PC-9 (cell line): ENCODE data around the gene ING5.

ENCODE experiments used
- EZH2 ChIP-seq: fragments of 200-600 bp; sonication (generic); IDR thresholded peaks from 2 replicates; pipeline ENCODE4 v1.8.0; 2017; ENCODE audit warnings: antibody characterized with exemption, low read depth
- TF ChIP-seq, protein P1 (sequence below): fragments of 200-600 bp; sonication (generic); conservative IDR thresholded peaks from 2 replicates; pipeline ENCODE4 v1.6.1; 2017; ENCODE audit warnings: mixed run types, antibody characterized with exemption, mild to moderate bottlenecking, moderate library complexity

DNA sequence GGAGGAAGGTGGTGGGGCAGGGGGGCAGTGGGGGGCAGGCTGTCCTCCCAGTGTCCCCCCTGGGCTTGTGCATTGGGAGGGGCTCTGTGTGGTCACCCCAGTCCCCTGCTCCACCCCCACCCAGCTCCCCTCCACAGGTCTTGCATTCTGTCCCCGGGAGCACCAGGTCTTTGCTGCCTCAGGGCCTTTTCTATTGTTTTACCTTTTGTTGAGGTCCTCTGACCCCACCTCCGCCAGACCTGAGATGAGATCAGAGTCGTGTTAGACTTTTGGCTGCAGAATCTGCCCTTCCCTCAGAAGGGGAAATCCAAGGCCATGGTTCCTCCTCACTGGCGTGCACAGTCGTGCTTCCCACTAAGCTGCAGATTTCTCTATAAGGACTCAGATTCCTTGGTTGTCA lies 43.5 kb upstream of the ING5 start:
- TF ChIP-seq, protein P1, sequence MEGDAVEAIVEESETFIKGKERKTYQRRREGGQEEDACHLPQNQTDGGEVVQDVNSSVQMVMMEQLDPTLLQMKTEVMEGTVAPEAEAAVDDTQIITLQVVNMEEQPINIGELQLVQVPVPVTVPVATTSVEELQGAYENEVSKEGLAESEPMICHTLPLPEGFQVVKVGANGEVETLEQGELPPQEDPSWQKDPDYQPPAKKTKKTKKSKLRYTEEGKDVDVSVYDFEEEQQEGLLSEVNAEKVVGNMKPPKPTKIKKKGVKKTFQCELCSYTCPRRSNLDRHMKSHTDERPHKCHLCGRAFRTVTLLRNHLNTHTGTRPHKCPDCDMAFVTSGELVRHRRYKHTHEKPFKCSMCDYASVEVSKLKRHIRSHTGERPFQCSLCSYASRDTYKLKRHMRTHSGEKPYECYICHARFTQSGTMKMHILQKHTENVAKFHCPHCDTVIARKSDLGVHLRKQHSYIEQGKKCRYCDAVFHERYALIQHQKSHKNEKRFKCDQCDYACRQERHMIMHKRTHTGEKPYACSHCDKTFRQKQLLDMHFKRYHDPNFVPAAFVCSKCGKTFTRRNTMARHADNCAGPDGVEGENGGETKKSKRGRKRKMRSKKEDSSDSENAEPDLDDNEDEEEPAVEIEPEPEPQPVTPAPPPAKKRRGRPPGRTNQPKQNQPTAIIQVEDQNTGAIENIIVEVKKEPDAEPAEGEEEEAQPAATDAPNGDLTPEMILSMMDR: no peak
- TF ChIP-seq EZH2: no peak
